GM12878 (cell line): ENCODE data around the gene HSF5.

Source experiments
- ATF7 ChIP-seq: fragments of 450-650 bp; IDR thresholded peaks from 2 replicates; pipeline ENCODE4 v1.6.1; 2016; ENCODE audit warnings: low read depth, mild to moderate bottlenecking
- CTCF ChIP-seq, 3 experiments: IDR thresholded peaks in 2 of 3; conservative IDR thresholded peaks in 1 of 3; 2 replicates each; pipeline ENCODE4 v1.5.1; 2011; ENCODE audit warnings: low read depth in 3 of 3, low read length in 3 of 3, mild to moderate bottlenecking in 3 of 3, control low read depth in 2 of 3, moderate library complexity in 2 of 3, inconsistent platforms in 1 of 3, mixed read lengths in 1 of 3; ENCODE audit not compliant: control insufficient read depth in 2 of 3, insufficient read depth in 1 of 3; ENCODE audit errors: extremely low read depth in 1 of 3
- RAD21 ChIP-seq: IDR thresholded peaks from 2 replicates; pipeline ENCODE4 v1.6.1; 2011; ENCODE audit warnings: mild to moderate bottlenecking, low read depth, low read length, moderate library complexity; ENCODE audit not compliant: insufficient read depth
- SP1 ChIP-seq: IDR thresholded peaks from one replicate; pipeline ENCODE4 v1.6.1; 2011; ENCODE audit warnings: low read depth, low read length
- WRNIP1 ChIP-seq: IDR thresholded peaks from 2 replicates; pipeline ENCODE4 v1.6.1; 2011; ENCODE audit warnings: low read depth, low read length, improper control_type of control experiment, borderline replicate concordance
- ZNF687 ChIP-seq: fragments of 450-650 bp; IDR thresholded peaks from 2 replicates; pipeline ENCODE4 v1.6.1; 2017; ENCODE audit warnings: mild to moderate bottlenecking, moderate library complexity
- TF ChIP-seq, protein P1 (sequence below): IDR thresholded peaks from 2 replicates; pipeline ENCODE4 v1.6.1; 2011; ENCODE audit warnings: low read depth, low read length, improper control_type of control experiment, borderline replicate concordance

DNA sequence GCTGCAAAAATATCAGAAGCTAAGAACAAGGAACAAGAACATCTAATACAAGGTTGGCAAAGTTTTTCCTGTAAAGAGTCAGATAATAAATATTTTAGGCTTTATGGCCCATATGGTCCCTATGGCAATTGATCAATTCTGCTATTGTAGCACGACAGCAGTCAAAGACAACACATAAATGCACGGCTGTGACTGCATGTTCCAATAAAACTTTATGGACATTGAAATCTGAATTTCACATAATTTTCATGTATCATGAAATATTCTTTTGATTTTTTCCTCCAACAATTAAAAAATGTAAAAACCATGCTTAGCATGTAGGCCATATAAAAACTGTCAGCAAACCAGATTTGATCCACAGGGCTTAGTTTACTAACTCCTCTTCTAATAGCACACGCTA lies 60.4 kb downstream of the HSF5 start:
- TF ChIP-seq RAD21 (no peak), ATF7 (no peak), ZNF687 (no peak), SP1 (no peak), WRNIP1 (no peak), CTCF (IDR thresholded peaks at IDR 0.05 in 2 of 3, conservative IDR thresholded peaks at IDR 0.05 in 1 of 3; ENCODE audit: control insufficient read depth in 2 of 3, extremely low read depth in 1 of 3, insufficient read depth in 1 of 3, low read depth in 3 of 3, low read length in 3 of 3) (no peak)
- TF ChIP-seq, protein P1, sequence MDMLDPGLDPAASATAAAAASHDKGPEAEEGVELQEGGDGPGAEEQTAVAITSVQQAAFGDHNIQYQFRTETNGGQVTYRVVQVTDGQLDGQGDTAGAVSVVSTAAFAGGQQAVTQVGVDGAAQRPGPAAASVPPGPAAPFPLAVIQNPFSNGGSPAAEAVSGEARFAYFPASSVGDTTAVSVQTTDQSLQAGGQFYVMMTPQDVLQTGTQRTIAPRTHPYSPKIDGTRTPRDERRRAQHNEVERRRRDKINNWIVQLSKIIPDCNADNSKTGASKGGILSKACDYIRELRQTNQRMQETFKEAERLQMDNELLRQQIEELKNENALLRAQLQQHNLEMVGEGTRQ, result no peak
